SK-N-SH (cell line): ENCODE data around the gene SLC45A1. TPM values are rescaled to one million over a fixed set of nuclear protein-coding genes. Genes with fewer than 3 reads are reported as not detected.

Source experiments
- CTCF ChIA-PET: fragments of 300-600, 350-600 bp; formaldehyde crosslinking; extraction: SDS; loops from one replicate; lab custom pipeline; 2021; lab: Yijun Ruan, JAX
- POLR2A ChIA-PET: fragments of 350-600 bp; sonication (Branson Sonifier 250); formaldehyde crosslinking; extraction: SDS; loops from one replicate; lab custom pipeline; 2020; ENCODE audit warnings: antibody characterized with exemption, inconsistent platforms; lab: Yijun Ruan, JAX
- DNase-seq: peaks from one replicate; pipeline ENCODE4 v3.0.0; 2012
- H2AFZ ChIP-seq: fragments of 200-600 bp; sonication (generic); 2 replicates; pipeline ENCODE4 v1.8.1; 2016; ENCODE audit warnings: antibody characterized with exemption, mild to moderate bottlenecking, low read depth
- H3F3A ChIP-seq: fragments of 200-600 bp; sonication (generic); replicated peaks from 2 replicates; pipeline ENCODE3; 2016; ENCODE audit warnings: antibody characterized with exemption, mild to moderate bottlenecking; ENCODE audit not compliant: insufficient read depth
- H3K27ac ChIP-seq, 2 experiments: fragments of 200-500 bp in 1 of 2; fragments of 200-600 bp in 1 of 2; sonication (Bioruptor generic) in 1 of 2; sonication (generic), shearing (Covaris generic) in 1 of 2; 2 replicates each; pipeline versions ENCODE4 v1.5.1 to v1.6.1; 2014 to 2016; ENCODE audit warnings: low read depth in 2 of 2, inconsistent platforms in 1 of 2, low read length in 1 of 2, mild to moderate bottlenecking in 1 of 2, mixed read lengths in 1 of 2
- H3K27me3 ChIP-seq: fragments of 200-600 bp; sonication (generic), shearing (Covaris generic); 2 replicates; pipeline ENCODE4 v1.6.1; 2016; ENCODE audit warnings: mixed run types; ENCODE audit not compliant: insufficient read depth
- H3K36me3 ChIP-seq, 2 experiments: fragments of 200-500 bp in 1 of 2; fragments of 200-600 bp in 1 of 2; sonication (Bioruptor generic) in 1 of 2; sonication (generic) in 1 of 2; replicated peaks in 1 of 2; 2 replicates each; pipeline versions ENCODE3 to v1.5.1; 2014 to 2016; ENCODE audit warnings: low read length in 1 of 2, mild to moderate bottlenecking in 1 of 2; ENCODE audit not compliant: insufficient read depth in 2 of 2, control insufficient read depth in 1 of 2
- H3K4me1 ChIP-seq, 2 experiments: fragments of 200-500 bp in 1 of 2; fragments of 200-600 bp in 1 of 2; sonication (Bioruptor generic) in 1 of 2; sonication (generic), shearing (Covaris generic) in 1 of 2; 2 replicates each; pipeline versions ENCODE4 v1.5.1 to v1.6.1; 2014 to 2016; ENCODE audit warnings: low read depth in 1 of 2, low read length in 1 of 2, mixed run types in 1 of 2; ENCODE audit not compliant: insufficient read depth in 2 of 2, control insufficient read depth in 1 of 2
- H3K4me2 ChIP-seq: fragments of 200-600 bp; sonication (generic), shearing (Covaris generic); 2 replicates; pipeline ENCODE4 v1.6.1; 2017; ENCODE audit warnings: mixed run types
- H3K4me3 ChIP-seq, 2 experiments: fragments of 200-500 bp in 1 of 2; fragments of 200-600 bp in 1 of 2; sonication (Bioruptor generic) in 1 of 2; sonication (generic), shearing (Covaris generic) in 1 of 2; 2 replicates each; pipeline versions ENCODE4 v1.5.1 to v1.8.1; 2014 to 2016; ENCODE audit warnings: low read depth in 2 of 2, inconsistent platforms in 1 of 2, low read length in 1 of 2, mild to moderate bottlenecking in 1 of 2, mixed read lengths in 1 of 2, moderate library complexity in 1 of 2
- H3K79me2 ChIP-seq: fragments of 200-600 bp; sonication (generic); 2 replicates; pipeline ENCODE4 v1.8.1; 2017; ENCODE audit warnings: mild to moderate bottlenecking; ENCODE audit not compliant: insufficient read depth
- H3K9ac ChIP-seq: fragments of 200-600 bp; sonication (generic); 2 replicates; pipeline ENCODE4 v1.6.1; 2017; ENCODE audit warnings: mixed run types
- H3K9me2 ChIP-seq: fragments of 200-600 bp; sonication (generic); 2 replicates; pipeline ENCODE4 v1.6.1; 2017; ENCODE audit warnings: mixed run types
- H3K9me3 ChIP-seq: fragments of 200-600 bp; sonication (generic); 2 replicates; pipeline ENCODE4 v1.6.1; 2017; ENCODE audit warnings: mixed run types, mild to moderate bottlenecking, moderate library complexity
- H4K20me1 ChIP-seq: fragments of 200-600 bp; sonication (generic); 2 replicates; pipeline ENCODE4 v1.6.1; 2017; ENCODE audit warnings: mild to moderate bottlenecking, mixed run types; ENCODE audit not compliant: insufficient read depth
- EP300 ChIP-seq, 2 experiments: IDR thresholded peaks; 2 replicates each; pipeline versions ENCODE4 v1.4.0 to v1.6.1; 2012; ENCODE audit warnings: borderline replicate concordance in 1 of 2, low read depth in 1 of 2, low read length in 1 of 2
- EZH2phosphoT487 ChIP-seq: fragments of 200-600 bp; sonication (generic); IDR thresholded peaks from 2 replicates; pipeline ENCODE4 v1.6.1; 2017; ENCODE audit warnings: low read depth, mixed run types, mild to moderate bottlenecking, antibody characterized with exemption, moderate library complexity, borderline replicate concordance
- FOSL2 ChIP-seq: IDR thresholded peaks from 2 replicates; pipeline ENCODE4 v1.4.0; 2012; ENCODE audit warnings: low read depth, mild to moderate bottlenecking, moderate library complexity, borderline replicate concordance
- FOXM1 ChIP-seq: IDR thresholded peaks from 2 replicates; pipeline ENCODE4 v1.4.0; 2012; ENCODE audit warnings: low read depth, mild to moderate bottlenecking
- GABPA ChIP-seq: IDR thresholded peaks from 2 replicates; pipeline ENCODE4 v1.4.0; 2012; ENCODE audit warnings: low read depth, mild to moderate bottlenecking
- NFIC ChIP-seq: IDR thresholded peaks from 2 replicates; pipeline ENCODE4 v1.4.0; 2012; ENCODE audit warnings: borderline replicate concordance
- NRF1 ChIP-seq: IDR thresholded peaks from 2 replicates; pipeline ENCODE4 v1.6.1; 2012; ENCODE audit warnings: low read depth, mild to moderate bottlenecking, low read length
- POLR2AphosphoS5 ChIP-seq: IDR thresholded peaks from 2 replicates; pipeline ENCODE4 v1.6.1; 2012; ENCODE audit warnings: low read depth, low read length
- RXRA ChIP-seq: IDR thresholded peaks from 2 replicates; pipeline ENCODE4 v1.4.0; 2012; ENCODE audit warnings: low read depth, mild to moderate bottlenecking, borderline replicate concordance
- SIN3A ChIP-seq: IDR thresholded peaks from 2 replicates; pipeline ENCODE4 v1.6.1; 2012; ENCODE audit warnings: low read depth, mild to moderate bottlenecking, low read length, moderate library complexity, borderline replicate concordance
- TCF12 ChIP-seq: IDR thresholded peaks from 2 replicates; pipeline ENCODE4 v1.4.0; 2012
- YY1 ChIP-seq: IDR thresholded peaks from 2 replicates; pipeline ENCODE4 v1.4.0; 2012; ENCODE audit warnings: low read depth, mild to moderate bottlenecking
- WGBS: methylation state at CpG from one replicate; pipeline ENCODE4 v1.1.6; 2017; ENCODE audit warnings: low lambda C conversion rate; 5-methylcytosine and 5-hydroxymethylcytosine counted together
- polyA plus RNA-seq, 3 experiments: library from polyadenylated mRNA; depleted of rRNA; stranded (reverse); fragments of >200 nt; gene quantifications; 2 replicates each; pipeline ENCODE4 v1.2.3, GENCODE V29; 2012
- TF ChIP-seq, protein P1 (sequence below): IDR thresholded peaks from 2 replicates; pipeline ENCODE4 v1.6.1; 2012; ENCODE audit warnings: mild to moderate bottlenecking, low read depth, low read length, moderate library complexity
- TF ChIP-seq, protein P2 (sequence below): IDR thresholded peaks from 2 replicates; pipeline ENCODE4 v1.4.0; 2012; ENCODE audit warnings: low read depth, borderline replicate concordance
- TF ChIP-seq, protein P3 (sequence below): fragments of 200-600 bp; sonication (generic); IDR thresholded peaks from 2 replicates; pipeline ENCODE4 v1.6.1; 2017; ENCODE audit warnings: antibody characterized with exemption, mild to moderate bottlenecking, moderate library complexity
- TF ChIP-seq, protein P4 (sequence below): fragments of 150-350 bp; IDR thresholded peaks from 2 replicates; pipeline ENCODE4 v1.6.1; 2016; ENCODE audit warnings: mild to moderate bottlenecking, low read depth, low read length
- TF ChIP-seq, protein P5 (sequence below): IDR thresholded peaks from 2 replicates; pipeline ENCODE4 v1.4.0; 2012; ENCODE audit warnings: low read depth, borderline replicate concordance

The SLC45A1 gene
- polyA plus RNA-seq, 1 of the 3 experiments (the other 2 are of a cell fraction): 2.5 TPM

DNA sequence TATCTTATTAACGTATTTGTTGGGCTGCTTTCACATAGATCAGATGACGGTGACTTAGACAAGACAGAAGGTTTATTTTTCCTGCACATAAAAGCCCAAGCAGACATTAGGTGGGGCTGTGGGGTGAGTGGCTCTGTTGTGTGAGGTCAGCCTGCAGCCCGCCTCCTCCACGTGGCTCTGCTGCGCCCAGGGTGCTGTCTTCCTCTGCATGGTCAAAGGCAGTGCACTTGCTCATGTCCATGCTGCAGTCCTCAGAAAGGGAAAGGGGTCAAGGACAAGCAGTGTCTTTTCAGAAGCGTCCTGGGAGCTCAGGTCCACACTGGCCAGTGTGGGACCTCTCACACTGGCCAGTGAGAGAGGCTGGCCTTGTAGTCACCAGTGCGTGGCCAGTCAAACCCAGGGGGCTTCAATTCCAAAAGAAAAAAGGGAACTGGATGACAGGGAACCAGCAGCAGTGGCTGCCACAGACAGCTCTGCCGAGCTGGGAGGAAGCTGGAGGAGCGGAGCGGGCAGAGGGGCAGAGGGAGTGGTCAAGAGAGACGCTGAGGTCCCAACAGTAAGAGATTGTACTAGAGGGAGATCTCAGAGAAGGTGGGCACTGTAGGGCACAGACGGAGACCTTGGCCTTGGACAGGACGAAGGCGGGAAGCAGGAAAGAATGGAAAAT lies 35.9 kb upstream of the SLC45A1 start:
- Histone ChIP-seq H3K79me2 (no peaks in the 10 kb centered on the region), H3K9me3 (no peaks in the 10 kb centered on the region), H3K4me3 (no peak overlapping the region), H3K27ac (no peak overlapping the region), H2AFZ (no peak overlapping the region), H3K4me2 (no peak overlapping the region), H3F3A (no peaks in the 10 kb centered on the region), H3K4me1 (no peaks in the 10 kb centered on the region), H3K9me2 (no peaks in the 10 kb centered on the region), H3K36me3 (no peaks in the 10 kb centered on the region), H3K27me3 (no peaks in the 10 kb centered on the region), H3K9ac (no peak overlapping the region), H4K20me1 (no peaks in the 10 kb centered on the region)
- no peak for DNase-seq
- 85% methylated on average over 12 of the region's 14 CpGs for WGBS
- CTCF ChIA-PET: interaction anchor here (1.5 kb wide), 1 partner anchor 12 kb away, joined by 3 read pairs; no protein-coding TSS in a partner anchor
- TF ChIP-seq GABPA (no peak), TCF12 (no peak), NFIC (no peak), RXRA (no peak), EZH2phosphoT487 (no peak), POLR2AphosphoS5 (no peak), FOXM1 (no peak), SIN3A (no peak), NRF1 (no peak), FOSL2 (no peak), YY1 (no peak), EP300 (IDR thresholded peaks at IDR 0.05; ENCODE audit: borderline replicate concordance in 1 of 2, low read depth in 1 of 2, low read length in 1 of 2) (no peak)
- TF ChIP-seq, protein P1, sequence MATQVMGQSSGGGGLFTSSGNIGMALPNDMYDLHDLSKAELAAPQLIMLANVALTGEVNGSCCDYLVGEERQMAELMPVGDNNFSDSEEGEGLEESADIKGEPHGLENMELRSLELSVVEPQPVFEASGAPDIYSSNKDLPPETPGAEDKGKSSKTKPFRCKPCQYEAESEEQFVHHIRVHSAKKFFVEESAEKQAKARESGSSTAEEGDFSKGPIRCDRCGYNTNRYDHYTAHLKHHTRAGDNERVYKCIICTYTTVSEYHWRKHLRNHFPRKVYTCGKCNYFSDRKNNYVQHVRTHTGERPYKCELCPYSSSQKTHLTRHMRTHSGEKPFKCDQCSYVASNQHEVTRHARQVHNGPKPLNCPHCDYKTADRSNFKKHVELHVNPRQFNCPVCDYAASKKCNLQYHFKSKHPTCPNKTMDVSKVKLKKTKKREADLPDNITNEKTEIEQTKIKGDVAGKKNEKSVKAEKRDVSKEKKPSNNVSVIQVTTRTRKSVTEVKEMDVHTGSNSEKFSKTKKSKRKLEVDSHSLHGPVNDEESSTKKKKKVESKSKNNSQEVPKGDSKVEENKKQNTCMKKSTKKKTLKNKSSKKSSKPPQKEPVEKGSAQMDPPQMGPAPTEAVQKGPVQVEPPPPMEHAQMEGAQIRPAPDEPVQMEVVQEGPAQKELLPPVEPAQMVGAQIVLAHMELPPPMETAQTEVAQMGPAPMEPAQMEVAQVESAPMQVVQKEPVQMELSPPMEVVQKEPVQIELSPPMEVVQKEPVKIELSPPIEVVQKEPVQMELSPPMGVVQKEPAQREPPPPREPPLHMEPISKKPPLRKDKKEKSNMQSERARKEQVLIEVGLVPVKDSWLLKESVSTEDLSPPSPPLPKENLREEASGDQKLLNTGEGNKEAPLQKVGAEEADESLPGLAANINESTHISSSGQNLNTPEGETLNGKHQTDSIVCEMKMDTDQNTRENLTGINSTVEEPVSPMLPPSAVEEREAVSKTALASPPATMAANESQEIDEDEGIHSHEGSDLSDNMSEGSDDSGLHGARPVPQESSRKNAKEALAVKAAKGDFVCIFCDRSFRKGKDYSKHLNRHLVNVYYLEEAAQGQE: no peak
- TF ChIP-seq, protein P2, sequence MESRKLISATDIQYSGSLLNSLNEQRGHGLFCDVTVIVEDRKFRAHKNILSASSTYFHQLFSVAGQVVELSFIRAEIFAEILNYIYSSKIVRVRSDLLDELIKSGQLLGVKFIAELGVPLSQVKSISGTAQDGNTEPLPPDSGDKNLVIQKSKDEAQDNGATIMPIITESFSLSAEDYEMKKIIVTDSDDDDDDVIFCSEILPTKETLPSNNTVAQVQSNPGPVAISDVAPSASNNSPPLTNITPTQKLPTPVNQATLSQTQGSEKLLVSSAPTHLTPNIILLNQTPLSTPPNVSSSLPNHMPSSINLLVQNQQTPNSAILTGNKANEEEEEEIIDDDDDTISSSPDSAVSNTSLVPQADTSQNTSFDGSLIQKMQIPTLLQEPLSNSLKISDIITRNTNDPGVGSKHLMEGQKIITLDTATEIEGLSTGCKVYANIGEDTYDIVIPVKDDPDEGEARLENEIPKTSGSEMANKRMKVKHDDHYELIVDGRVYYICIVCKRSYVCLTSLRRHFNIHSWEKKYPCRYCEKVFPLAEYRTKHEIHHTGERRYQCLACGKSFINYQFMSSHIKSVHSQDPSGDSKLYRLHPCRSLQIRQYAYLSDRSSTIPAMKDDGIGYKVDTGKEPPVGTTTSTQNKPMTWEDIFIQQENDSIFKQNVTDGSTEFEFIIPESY: no peak
- TF ChIP-seq, protein P3, sequence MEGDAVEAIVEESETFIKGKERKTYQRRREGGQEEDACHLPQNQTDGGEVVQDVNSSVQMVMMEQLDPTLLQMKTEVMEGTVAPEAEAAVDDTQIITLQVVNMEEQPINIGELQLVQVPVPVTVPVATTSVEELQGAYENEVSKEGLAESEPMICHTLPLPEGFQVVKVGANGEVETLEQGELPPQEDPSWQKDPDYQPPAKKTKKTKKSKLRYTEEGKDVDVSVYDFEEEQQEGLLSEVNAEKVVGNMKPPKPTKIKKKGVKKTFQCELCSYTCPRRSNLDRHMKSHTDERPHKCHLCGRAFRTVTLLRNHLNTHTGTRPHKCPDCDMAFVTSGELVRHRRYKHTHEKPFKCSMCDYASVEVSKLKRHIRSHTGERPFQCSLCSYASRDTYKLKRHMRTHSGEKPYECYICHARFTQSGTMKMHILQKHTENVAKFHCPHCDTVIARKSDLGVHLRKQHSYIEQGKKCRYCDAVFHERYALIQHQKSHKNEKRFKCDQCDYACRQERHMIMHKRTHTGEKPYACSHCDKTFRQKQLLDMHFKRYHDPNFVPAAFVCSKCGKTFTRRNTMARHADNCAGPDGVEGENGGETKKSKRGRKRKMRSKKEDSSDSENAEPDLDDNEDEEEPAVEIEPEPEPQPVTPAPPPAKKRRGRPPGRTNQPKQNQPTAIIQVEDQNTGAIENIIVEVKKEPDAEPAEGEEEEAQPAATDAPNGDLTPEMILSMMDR: no peak
- TF ChIP-seq, protein P4, sequence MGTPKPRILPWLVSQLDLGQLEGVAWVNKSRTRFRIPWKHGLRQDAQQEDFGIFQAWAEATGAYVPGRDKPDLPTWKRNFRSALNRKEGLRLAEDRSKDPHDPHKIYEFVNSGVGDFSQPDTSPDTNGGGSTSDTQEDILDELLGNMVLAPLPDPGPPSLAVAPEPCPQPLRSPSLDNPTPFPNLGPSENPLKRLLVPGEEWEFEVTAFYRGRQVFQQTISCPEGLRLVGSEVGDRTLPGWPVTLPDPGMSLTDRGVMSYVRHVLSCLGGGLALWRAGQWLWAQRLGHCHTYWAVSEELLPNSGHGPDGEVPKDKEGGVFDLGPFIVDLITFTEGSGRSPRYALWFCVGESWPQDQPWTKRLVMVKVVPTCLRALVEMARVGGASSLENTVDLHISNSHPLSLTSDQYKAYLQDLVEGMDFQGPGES: no peak
- TF ChIP-seq, protein P5, sequence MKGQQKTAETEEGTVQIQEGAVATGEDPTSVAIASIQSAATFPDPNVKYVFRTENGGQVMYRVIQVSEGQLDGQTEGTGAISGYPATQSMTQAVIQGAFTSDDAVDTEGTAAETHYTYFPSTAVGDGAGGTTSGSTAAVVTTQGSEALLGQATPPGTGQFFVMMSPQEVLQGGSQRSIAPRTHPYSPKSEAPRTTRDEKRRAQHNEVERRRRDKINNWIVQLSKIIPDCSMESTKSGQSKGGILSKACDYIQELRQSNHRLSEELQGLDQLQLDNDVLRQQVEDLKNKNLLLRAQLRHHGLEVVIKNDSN: no peak
- POLR2A ChIA-PET: no interaction called here
